C4-2B (cell line): ENCODE data around the gene MVB12B.

Experiments
- CTCF ChIP-seq: fragments of 450-650 bp; conservative IDR thresholded peaks from 2 replicates; pipeline ENCODE4 v1.5.1; 2017; ENCODE audit warnings: mild to moderate bottlenecking
- ZFX ChIP-seq: fragments of 450-650 bp; IDR thresholded peaks from 2 replicates; pipeline ENCODE4 v1.6.1; 2017

- TF ChIP-seq CTCF = no peak
- TF ChIP-seq ZFX = no peak
These were observed 112.8 kb downstream of the MVB12B start for GRCh38 chr9:126439402-126439765.
